Measurements from ENCODE around the gene DPPA5.
"Not testable (repeated sequence)": the region's sequence is repeated elsewhere in the genome, so short reads cannot be mapped to it uniquely, and the experiment has no call there.

DPPA5 gene

GRCh38 chr6:73353636-73354593 is at the start of gene DPPA5:
Gene DPPA5 (minus strand): TSS chr6:73354276. CDS start chr6:73354225, 51 bp downstream.
- DNase-seq, result no peak

GRCh38 chr6:73400656-73401055 is 46.6 kb upstream of the DPPA5 start:
- no peak for DNase-seq

GRCh38 chr6:73395875-73396274 is 41.8 kb upstream of the DPPA5 start:
- no peak for DNase-seq

GRCh38 chr6:73394577-73395354 is 40.7 kb upstream of the DPPA5 start, which contains the start of gene DDX43:
Gene DDX43 (plus strand): TSS chr6:73394828. CDS start chr6:73394906, 78 bp downstream.
- DNase-seq, result peak; percentile 22

- no peak for DNase-seq
Measured at GRCh38 chr6:73393278-73393677, 39.2 kb upstream of the DPPA5 start.

GRCh38 chr6:73392188-73392587 is 38.1 kb upstream of the DPPA5 start:
- DNase-seq, result not testable (repeated sequence)

- no peak for DNase-seq
Measured at GRCh38 chr6:73391675-73392074, 37.6 kb upstream of the DPPA5 start.

GRCh38 chr6:73389854-73390253 is 35.8 kb upstream of the DPPA5 start:
- no peak for DNase-seq

- peak; percentile 26 for DNase-seq
Measured at GRCh38 chr6:73388800-73389512, 34.9 kb upstream of the DPPA5 start.

- no peak for DNase-seq
Measured at GRCh38 chr6:73388433-73388799, 34.3 kb upstream of the DPPA5 start.

- no peak for DNase-seq
Measured at GRCh38 chr6:73382462-73383113, 28.5 kb upstream of the DPPA5 start.

GRCh38 chr6:73381531-73381930 is 27.5 kb upstream of the DPPA5 start:
- DNase-seq, result not testable (repeated sequence)

GRCh38 chr6:73377225-73377624 is 23.1 kb upstream of the DPPA5 start:
- DNase-seq, result no peak

- no peak for DNase-seq
Measured at GRCh38 chr6:73375216-73375615, 21.1 kb upstream of the DPPA5 start.

- no peak for DNase-seq
Measured at GRCh38 chr6:73372516-73372915, 18.4 kb upstream of the DPPA5 start.

- no peak for DNase-seq
Measured at GRCh38 chr6:73371984-73372383, 17.9 kb upstream of the DPPA5 start.

GRCh38 chr6:73369563-73369962 is 15.5 kb upstream of the DPPA5 start, which contains the start of gene OOEP:
Gene OOEP (minus strand): TSS chr6:73369897. CDS start chr6:73369792, 105 bp downstream.
- no peak for DNase-seq

GRCh38 chr6:73369157-73369556 is 15.1 kb upstream of the DPPA5 start:
- DNase-seq, result no peak

- DNase-seq, result no peak
Measured at GRCh38 chr6:73368675-73369074, 14.6 kb upstream of the DPPA5 start.

GRCh38 chr6:73367761-73368355 is 13.8 kb upstream of the DPPA5 start:
- DNase-seq, result peak; percentile 63

- DNase-seq, result no peak
Measured at GRCh38 chr6:73364549-73364948, 10.5 kb upstream of the DPPA5 start.

- DNase-seq, result no peak
Measured at GRCh38 chr6:73364121-73364520, 10.0 kb upstream of the DPPA5 start.

All from NCI-H524 treated with DMSO at 0.1 percent for 48 hours (cell line).